ENCODE results near the gene PRSS12. TPM values are rescaled to one million over a fixed set of nuclear protein-coding genes. Genes with fewer than 3 reads are reported as not detected.

The PRSS12 gene
- total RNA-seq, 1 donor from 2014 or later = 24.0 TPM

DNA sequence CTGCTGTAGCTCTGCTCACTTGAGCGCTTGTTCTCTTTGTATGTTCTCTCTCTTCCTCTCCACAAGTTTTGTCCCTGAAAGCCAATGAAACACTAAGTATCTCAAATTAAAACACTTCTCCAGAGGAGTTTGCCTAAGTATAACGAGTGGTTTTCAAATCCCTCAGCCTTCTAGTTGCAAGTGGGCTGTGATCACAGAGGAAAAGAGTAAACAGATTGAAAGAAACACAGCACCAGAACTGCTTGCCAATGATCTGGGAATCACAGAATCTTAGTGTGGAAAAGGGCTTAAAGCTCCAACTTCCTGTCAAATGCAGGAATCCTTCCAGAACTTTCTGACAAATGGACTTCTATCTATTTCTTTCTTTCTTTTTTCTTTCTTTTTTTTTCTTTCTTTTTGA, 4.8 kb upstream of the PRSS12 start:
- DNase-seq = peak; percentile 39

DNA sequence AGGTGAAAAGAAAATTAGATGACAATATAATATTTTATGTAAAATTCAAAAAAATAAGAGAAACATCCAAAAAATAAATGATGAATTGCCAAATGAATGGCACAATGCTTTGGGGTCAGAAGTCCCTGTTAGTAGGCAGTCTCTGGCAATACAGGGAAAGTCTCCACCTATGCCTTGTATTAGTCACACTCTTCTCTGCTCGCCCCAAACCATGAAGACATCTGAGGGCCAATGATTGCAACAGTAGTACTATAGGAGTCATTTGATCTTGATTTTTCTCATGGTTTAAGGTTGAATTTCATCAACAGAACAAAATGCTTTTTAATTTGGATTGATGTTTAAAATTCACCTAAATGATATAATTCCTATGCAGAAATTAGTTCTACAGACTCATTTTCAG, 3.9 kb upstream of the PRSS12 start:
- no peak for DNase-seq

DNA sequence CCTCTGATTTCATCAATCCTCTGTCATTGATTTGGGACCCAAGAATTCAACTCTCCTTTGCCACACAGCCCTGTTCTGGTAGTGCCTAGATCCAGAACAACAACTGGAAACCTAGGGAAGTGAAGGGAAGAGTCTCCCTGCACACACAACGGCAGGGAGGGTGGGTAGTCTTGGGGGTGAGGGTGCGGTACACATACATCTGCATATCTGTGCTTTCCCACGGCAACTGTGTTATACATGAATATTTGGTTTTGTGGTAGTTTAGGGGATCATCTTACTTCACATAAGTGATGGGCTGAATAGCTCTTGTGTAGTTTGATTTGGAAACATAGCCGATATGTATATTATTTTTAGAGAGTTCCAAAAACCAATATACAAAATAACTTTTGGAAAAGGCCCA, 3.3 kb upstream of the PRSS12 start:
- DNase-seq = no peak

DNA sequence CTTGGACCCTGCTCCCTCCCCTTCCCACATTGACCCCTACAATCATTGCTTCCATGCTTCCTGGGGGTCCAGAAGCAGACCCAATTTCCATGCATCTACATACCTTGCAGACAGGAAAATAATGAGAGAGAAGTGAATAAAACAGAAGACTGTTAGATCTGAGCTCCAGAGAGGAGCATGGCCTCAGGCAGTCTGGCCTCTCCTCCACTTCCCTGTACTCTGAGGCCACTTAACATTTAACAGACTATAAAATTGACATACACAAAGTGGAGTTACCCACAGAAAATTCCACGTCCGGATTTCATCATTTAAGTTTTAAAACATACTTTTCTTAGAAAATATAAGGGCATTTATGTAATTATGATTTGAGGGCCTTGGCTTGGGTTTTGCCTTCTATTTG, 2.1 kb upstream of the PRSS12 start:
- no peak for DNase-seq

DNA sequence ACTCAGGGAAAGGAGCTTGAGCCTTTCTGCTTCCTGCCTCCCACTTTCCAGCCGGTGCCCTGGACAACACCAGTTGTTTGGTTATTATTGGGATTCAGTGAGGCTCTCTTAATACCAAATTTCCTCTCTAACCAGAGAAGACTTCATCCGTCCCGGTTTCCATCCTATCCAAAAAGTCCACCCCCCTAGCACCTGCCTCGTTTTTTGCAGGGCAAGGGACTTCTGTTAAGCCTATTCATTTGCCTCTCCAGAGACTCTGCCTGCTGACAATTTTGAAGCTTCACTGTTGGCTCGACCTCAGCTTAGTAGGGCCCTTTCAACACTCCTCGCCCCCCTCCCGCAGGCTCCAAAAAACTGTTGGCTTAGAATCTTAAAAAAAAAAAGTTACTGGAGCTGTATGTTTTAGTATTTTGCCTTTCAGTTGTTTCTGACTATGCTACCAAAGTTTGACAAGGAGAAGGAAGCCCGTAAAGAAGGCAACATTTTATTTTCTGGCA, 779 bp upstream of the PRSS12 start:
- DNase-seq = peak; percentile 30

DNA sequence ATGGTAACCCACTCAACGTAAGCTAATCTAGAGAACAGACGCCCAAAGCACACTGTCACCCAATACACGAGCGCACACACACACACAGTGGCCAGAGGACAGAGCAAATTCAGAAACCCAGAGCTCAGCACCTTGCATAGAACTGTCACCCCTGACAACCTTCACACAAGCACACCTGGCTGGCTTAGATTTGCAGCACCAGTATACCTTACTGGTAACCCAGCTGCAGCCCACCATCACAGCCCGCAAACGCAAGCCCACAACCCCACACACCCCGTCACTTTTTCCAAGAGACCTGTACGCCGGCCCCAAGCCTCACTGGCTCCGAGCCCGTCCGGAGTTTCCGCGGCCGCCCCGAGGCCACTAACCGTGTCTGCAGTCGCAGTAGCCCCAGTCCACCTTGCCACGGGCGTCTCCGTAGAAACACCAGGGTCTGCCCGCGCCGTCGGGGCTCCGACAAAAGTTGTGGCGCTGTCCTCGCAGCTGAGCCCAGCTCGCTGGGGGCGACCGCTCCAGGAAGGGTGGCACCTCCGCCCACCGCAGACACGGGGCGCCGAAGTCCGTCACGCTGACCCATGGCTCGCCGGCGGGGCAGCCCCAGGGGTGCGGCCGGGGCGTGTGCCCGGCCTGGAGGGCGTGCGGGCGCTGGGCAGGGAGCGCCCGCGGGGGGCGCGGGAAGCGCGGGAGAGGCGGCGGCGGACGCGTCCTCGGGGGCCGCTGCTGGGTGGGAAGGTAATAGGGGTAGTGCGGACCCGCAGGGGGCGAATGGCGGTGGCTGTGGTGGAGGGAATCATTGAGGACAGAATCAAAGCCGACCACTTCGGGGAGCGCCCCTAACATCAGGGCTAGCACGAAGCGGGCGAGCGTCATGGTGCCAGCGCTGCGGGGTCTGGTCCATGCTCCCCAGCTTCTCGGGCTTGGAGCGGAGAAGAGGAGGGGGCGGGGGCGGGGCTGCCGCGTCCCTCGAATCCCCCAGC, 664 bp downstream of the PRSS12 start:
- peak; percentile 32 for DNase-seq

DNA sequence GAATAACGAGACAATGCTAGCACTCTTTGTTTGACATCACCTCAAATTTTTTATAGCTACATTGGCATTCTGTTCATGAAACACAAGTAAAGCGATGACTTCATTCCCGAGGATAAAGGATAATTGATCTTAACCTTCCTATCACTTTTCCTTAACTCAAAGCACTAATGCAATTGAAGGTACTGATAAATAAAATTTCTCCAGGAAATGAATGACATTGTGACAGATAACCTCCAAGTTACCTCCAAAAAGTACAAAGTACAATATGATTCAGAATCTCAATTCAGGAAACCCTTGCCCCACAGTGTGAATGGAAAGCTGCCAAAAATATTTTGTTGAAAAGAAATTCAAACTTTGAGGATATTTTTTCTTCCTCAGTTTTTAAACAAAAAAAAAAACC, 1.8 kb downstream of the PRSS12 start:
- DNase-seq = no peak

DNA sequence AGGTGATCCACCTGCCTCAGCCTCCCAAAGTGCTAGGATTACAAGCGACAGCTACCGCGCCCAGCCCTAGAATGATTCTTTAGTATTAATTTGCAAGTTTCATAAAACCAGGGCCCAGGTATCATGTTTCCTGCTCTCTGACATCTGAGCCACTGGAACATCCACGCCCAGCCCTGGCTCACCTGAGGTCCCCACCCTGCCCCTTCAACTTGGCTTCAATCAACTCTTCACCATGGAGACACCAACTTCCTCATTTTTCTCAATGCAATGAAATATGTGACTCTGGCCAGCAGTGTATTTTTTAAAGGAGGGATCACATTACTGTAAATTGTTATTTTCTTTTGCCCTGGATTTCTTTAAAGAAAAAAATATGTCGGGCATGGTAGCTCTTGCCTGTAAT, 3.9 kb downstream of the PRSS12 start:
- no peak for DNase-seq

DNA sequence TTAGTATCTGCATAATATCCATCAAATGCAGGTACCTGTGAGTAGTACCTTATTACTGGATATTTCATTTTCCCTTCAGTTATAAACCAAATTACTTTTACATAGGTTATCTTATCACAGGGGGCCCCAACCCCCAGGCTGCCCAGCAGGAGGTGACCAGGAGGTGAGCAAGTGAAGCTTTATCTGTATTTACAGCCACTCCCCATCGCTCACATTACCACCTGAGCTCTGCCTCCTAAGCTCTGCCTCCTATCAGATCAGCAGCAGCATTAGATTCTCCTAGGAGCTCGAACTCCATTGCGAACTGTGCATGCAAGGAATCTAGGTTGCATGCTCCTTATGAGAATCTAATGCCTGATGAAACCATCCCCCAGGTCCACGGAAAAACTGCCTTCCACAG, 6.3 kb downstream of the PRSS12 start:
- DNase-seq = no peak

DNA sequence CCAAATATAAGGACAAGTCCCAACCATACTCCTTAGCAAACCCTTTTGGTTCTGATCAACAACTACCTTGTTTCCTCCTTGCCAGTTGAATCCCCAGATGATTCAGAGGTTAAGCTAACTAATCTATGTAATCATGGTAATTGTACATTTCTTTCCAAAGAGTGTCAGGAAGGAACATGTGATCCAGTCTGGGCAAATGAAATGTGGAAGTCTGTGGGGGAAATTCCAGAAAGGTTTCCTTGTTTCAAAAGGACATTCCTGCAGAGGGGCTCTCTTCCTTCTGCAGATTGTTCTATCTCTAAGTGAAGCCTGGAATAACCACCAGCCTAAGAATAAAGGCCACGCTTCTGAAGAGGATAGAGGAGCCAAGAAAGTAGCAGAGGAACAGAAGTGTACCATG, 7.0 kb downstream of the PRSS12 start:
- DNase-seq = no peak

DNA sequence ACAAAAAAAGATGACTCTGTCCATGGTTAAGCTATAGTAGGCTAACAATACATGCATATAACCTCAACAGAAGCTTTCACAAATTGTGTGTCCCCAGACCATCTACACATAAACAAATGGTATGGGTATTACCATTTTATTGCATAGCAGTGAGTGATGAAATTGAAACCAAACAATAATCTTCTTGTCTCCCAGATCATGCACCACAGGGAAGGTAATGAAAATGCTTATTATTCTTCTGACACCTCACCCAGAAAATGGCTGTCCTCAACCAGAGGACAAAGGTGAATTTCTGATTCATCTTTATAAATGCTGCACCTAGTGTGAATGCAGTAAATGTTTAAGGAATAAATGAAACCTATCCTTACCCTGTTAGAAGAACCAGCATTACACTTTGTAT, 8.0 kb downstream of the PRSS12 start:
- DNase-seq = no peak

DNA sequence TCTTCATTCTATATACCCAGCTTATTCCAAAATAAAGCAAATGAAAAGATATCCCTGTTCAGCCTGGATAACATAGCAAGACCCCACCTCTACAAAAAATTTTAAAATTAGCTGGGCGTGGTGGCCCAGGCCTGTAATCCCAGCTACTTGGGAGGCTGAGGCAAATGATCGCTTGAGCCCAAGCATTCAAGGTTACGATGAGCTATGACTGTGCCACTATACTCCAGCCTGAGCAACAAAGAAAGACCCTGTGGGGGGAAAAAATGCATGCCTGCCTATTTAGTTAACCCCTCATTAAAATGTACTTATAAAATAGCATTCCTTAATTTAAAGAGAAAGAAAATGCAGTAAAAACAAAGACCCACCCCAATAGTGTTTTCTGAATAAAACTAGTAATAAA, 9.3 kb downstream of the PRSS12 start:
- no peak for DNase-seq

DNA sequence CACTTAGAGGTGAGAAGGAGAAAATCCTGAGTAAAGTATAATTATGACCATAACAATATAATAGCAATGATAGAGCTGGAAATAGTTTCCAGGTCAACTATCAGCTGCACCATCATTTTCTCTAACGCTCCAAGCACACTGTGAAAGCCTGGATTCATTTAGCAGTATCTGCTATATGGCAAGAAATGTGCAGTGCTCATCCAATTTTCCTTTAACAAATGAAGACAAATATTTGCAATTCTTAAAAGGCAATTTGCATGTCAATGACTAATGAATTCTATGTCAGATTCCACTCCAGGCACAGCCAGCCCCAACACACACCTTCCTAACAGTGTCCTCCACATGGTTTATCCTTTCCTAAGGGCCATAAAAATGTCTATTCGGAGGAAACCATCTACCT, 12.7 kb downstream of the PRSS12 start:
- no peak for DNase-seq

DNA sequence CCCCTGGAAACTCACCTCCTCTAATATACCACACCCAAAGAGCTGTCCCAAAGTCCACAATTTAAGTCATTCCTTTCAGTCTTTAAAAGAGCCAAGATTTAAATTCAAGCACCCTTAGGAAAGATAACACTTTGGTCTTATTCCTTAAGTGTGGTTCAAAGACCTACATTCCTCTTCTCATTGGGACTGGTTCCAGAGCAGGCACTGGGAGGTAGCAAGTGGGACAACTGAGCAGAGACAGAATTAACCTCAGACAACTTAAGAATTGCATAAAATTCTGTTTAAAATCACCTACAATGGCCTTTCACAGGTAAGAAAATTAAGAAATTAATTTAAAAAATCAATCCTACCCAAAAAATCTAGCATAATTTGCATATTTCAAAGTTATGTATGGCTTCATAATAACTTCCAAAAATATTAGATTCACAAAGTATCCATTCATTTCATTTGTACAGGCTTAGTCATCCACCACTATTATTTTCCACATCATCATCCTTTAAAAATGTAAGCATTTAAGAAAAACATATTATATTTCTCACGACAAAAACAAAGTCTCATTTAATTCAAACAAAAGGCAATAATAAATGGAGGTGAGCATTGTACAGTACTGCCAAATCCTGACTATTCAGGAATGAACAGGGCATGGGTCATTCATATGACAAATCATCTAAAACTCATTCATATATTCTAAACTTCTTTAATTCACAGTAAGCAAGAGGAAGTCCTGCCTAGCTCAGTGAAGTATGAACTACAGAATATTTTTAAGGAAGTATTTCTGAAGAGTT, 13.6 kb downstream of the PRSS12 start:
- no peak for DNase-seq

DNA sequence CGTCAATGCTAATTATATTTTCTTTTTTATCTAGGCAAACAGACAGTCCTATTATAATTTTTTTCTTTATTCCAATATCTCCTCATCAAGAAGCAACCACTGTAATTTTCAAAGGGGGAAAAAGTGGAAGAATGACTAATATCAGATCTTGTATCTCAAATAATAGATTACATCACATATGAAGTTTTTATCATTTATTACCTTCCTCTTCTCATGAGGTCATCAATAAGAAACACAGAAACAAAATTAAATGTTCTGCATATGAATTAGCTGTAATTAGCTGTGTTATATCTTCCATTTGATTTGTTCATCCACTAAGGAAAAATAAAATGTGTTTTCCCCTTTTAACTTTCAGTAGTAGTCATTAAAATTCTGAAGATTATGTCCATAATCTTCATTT, 14.3 kb downstream of the PRSS12 start:
- DNase-seq = no peak

DNA sequence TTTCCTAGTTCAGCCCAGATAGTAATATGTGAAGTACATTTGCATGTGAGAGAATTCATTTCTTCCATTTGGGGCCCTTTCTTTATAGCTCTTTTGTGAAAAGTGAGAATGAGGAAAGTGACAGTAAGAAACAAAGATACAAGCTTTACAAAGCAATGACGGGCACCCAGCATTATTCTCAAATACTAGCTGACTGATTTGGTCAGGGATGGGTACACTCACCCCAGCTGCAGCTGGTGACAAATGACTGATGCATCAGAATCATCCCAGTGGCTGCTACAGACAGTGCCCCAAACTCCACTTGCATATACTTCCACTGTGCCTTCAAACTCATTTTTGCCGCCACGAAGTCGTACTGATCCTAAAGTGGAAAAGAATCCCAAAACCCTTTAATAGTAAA, 14.8 kb downstream of the PRSS12 start:
- DNase-seq = no peak

DNA sequence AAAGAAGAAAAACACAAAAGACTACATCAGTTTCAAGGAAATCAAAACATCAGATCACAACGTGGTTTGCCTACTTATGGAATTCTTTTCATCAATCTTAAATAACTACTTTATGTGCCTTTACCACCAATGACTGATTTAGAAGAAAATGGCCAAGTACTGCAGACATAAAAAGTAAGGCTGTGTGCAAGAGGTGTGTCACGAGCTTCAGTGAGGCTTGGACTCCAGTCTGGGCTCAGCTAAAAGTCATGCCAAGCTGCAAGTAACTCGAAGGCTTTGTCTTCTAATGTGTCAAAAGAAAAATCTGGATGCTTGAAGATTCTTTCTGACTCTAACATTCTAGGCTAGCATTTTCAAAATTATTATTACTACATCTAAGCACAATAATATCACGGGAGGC, 17.0 kb downstream of the PRSS12 start:
- no peak for DNase-seq

DNA sequence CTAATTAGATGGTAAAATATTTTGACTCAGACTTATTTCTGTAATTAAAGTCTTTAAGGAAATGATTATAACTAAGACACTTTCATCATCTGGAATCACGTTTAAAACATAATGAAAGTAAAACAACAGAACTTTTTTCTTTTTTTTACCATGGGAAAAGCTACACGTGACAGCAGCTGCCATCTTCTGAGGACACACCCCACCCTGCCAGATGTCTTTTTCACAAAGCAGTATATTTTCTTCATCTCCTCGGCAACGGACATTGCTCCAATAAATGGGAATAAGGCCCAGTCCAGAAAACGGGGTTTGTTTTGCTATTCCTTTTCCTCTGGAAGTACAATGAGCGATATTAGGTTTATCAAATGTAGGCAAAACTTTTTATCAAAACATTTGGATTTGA, 17.5 kb downstream of the PRSS12 start:
- peak; percentile 50 for DNase-seq

DNA sequence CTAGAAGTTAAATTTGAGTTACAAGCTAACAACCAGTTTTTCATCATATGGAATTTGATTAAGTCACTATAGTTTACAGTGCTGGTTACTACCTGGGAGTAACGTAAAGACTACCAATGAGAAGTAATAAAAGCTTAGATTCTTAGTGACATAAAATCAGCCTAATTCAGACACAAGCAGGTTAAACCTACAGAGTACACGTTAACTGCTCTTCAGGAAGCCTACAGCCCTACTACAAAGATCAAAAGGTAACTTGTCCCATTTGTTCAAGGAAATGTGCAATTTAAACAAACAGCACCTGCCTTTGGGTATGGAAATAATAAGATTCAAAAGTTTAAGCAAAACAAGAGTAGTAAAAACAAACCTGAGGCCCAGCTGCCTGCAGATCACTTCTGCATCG, 21.5 kb downstream of the PRSS12 start:
- DNase-seq = no peak

DNA sequence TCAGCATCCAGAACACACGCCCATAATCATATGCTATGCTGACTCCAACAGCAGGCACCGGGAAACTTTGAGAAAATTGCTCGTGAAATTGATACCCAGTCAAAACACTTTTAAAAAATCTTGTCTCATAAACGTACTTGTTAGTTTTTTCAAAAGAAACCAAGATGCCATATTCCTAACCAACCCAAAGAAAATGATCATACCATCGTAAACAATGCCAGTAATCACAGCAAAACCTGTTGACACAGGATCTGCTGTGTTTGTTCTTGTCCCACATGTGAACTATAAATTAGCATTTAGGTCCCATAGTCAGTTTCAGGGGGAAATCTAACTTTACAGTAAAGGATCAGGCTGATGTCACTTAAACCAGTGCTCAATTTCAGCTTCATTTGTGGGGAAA, 23.0 kb downstream of the PRSS12 start:
- no peak for DNase-seq

DNA sequence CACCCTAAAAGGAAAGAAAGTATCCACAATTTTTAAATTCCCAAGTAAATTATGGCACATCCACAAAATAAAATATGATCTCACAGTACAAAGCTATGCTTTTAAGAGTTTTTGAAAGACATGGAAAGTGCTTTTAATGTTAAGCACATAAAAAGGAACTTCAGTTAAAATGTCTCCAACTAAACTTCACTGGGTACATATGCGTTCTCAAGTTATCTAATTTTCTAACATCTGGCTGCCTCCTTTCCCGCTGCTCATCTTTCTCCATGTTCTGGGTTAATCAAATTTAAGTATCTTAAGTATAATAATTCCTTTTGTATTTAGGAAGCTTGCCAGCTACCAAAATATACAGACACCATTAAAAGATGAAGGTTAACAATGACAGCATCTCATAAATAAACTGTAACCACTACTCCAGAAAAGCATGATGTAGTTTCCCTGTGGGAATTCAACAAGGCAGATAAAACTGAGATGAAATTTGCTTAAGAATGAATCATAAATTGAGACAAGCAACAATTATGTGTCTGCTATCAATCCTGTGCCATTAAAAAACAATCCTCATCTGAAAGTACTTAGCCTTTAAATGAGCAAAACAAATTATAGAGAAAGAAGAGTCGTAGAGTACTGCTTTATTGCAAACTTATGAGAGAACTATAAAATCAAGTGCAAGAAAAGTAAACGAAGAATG, 25.1 kb downstream of the PRSS12 start:
- DNase-seq = peak; percentile 37

DNA sequence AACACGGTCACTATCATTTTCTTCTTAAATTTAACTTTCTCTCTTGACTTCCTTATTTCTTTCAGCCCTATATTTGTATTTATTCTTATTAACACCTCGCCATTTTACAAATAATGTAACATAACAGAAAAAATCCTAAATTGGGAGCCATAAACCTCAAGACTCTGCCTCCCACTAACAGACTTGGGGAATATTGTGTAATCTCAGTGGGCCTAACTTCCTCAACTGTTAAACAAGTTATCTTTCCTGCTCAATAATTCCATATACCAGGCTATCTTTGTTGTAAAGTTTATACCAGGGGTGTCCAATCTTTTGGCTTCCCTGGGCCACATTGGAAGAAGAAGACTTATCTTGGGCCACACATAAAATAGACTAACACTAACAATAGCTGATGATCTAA, 26.2 kb downstream of the PRSS12 start:
- DNase-seq = no peak

DNA sequence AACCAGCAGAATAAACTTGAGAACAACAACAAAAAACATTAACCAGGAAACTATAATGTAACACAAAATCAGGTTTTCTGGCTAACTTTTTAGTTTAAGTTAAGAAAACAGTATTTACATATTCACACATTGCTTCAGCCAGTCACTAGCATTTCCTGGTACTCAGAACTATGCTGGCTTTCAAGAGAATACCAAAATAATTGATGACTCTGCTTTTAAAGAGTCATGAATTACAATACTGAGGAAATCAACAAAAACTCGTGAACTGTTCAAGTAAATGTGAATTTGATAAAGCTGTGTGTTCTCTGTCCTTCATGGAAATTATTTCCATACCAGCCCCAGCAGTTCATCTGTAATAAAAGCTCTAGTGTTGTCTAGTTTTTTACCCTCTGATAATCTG, 27.4 kb downstream of the PRSS12 start:
- no peak for DNase-seq
